GM19468 (cell line): ENCODE results near the gene ZNF862.
"Not testable (repeated sequence)": the region's sequence is repeated elsewhere in the genome, so short reads cannot be mapped to it uniquely, and the experiment has no call there.

Experiments
- ATAC-seq: cut with Tn5 transposase; IDR thresholded peaks from one replicate; pipeline ENCODE4 v1.9.1; 2021; ENCODE audit warnings: mild to moderate bottlenecking, moderate library complexity, moderate number of reproducible peaks; ENCODE audit not compliant: unreplicated experiment; ENCODE audit errors: extremely low read depth

Gene ZNF862

DNA sequence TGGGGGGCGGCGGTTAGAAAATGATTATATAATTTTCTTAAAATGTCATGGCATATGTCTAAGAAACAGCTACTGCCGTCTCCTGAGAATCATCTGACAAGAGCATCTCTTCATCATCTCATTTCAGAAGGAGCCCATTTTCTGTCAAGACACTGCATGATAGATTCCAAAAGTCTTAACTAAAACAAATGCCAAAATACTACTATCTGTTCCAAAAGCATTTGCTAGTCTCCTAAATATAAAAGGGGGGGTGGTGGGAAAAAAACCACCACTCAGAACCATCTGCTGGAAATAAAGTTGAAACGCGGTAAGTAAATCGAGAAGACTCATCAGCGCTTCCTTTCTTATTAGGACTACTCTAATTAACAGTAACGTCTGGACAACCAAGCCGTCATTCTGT is 72.0 kb downstream of the ZNF862 start:
- ATAC-seq = not testable (repeated sequence)

DNA sequence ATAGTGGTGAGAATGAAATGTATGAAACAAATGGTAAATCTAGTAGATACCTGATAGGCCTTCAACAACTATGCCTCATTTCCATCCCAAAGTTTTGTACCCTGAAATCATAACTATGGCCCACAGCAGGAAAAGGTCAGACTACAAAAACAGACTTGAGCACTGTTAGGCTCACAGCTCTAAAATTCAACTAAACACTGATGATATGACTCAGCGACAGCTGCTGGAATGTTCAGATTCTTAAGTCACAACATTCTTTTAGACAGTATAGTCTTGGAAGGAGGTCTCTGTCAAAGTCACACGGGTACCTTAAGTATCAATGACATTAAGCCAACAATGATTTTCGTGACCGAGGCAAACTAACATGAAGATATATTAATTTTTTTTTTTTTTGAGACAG is 74.0 kb downstream of the ZNF862 start:
- not testable (repeated sequence) for ATAC-seq
